Middle frontal gyrus (tissue), 1 donor: ENCODE data around the gene AGO4.

Experiments used
- DNase-seq: peaks from one replicate; pipeline ENCODE4 v3.0.0-alpha.2; 2015; ENCODE audit warnings: low spot score; ENCODE audit errors: extremely low spot score

AGO4 gene

DNA sequence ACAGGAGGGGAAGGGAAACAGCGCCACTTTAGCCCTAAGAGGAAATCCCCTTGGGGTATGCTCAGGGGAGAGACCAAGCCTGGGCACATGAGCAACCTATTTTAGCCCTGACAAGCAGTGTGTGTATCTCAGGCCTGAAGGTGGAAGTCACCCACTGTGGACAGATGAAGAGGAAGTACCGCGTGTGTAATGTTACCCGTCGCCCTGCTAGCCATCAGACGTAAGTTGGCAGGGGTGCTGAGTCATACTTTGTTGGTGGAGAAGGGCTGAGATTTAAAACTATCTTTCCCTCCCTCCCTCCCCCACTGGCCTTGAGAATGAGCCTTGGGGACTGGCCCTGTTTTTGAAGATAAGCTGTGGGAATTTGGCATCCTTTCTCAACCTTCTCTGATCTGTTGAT is 86.4 kb downstream of the AGO4 start:
- DNase-seq = no peak

- DNase-seq = no peak
Measured at GRCh38 chr1:35894656-35895055, 86.8 kb downstream of the AGO4 start.

DNA sequence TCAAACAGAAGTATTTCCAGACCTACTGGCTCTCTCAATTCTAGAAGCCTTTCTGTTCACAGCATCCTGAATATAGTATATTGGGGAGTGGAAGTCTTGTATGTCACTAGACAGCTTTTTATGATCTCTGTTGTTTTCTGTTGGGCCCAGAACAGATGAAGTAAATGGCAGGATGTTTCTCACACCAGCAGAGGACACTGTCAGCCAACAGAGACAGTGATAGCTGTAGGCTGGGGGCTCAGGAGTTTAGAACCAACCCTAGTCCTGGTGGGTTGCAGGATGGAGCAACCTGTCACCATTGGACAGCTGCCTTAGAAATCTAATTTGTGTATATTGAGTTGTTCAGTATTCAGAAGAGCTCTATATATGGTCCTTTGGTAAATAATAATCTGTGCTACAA is 92.1 kb downstream of the AGO4 start:
- DNase-seq = no peak

GRCh38 chr1:35901235-35901634 is 93.4 kb downstream of the AGO4 start:
- DNase-seq = no peak

DNA sequence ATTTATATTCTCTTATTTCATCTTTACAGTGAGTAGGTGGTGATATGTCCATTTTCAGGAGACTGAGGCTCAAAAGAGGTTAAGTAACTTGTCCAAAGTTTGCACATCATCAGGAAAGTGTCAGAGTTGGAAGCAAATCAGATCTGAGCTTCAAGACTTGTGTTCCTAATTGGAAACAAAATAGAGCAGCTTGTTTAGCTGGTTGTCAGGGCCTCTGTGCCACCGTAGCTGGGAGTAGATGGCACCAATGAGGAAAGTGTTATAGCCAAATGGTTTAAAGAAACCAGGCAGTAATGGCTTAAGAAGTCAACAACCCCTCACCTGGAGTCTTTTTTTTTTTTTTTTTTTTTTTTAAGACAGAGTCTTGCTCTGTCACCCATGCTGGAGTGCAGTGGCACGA is 94.9 kb downstream of the AGO4 start:
- DNase-seq = no peak
